ENCODE data around the gene SOWAHB. TPM values are rescaled to one million over a fixed set of nuclear protein-coding genes. Genes with fewer than 3 reads are reported as not detected.
"Not testable (repeated sequence)": the region's sequence is repeated elsewhere in the genome, so short reads cannot be mapped to it uniquely, and the experiment has no call there.

The SOWAHB gene
- total and polyA plus RNA-seq, 2 donors from 2014 or later, result 3.3 to 5.0 TPM

DNA sequence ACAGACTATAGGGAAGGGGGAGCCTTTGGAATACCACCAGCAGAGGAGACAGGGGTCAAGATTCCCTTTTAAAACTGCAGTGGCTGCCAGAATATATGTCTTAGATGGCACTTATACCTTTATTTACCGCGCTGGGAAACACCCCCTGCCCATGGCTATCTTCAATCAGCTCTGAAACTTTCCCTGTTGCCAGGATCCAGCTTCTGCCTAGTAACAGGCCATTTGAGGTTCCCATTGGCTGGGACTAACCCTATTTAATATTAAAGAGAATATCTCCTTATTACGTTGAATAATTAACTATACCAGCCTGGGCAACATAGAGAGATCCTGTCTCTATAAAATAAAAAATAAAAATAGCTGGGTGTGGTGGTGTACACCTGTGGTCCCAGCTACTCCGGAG lies 23.8 kb downstream of the SOWAHB start:
- TF ChIP-seq, protein P1, sequence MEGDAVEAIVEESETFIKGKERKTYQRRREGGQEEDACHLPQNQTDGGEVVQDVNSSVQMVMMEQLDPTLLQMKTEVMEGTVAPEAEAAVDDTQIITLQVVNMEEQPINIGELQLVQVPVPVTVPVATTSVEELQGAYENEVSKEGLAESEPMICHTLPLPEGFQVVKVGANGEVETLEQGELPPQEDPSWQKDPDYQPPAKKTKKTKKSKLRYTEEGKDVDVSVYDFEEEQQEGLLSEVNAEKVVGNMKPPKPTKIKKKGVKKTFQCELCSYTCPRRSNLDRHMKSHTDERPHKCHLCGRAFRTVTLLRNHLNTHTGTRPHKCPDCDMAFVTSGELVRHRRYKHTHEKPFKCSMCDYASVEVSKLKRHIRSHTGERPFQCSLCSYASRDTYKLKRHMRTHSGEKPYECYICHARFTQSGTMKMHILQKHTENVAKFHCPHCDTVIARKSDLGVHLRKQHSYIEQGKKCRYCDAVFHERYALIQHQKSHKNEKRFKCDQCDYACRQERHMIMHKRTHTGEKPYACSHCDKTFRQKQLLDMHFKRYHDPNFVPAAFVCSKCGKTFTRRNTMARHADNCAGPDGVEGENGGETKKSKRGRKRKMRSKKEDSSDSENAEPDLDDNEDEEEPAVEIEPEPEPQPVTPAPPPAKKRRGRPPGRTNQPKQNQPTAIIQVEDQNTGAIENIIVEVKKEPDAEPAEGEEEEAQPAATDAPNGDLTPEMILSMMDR (IDR thresholded peaks at IDR 0.05; ENCODE audit: borderline replicate concordance, extremely low read depth, insufficient read depth), result no peak
- DNase-seq (no peak), FAIRE-seq (no peak)
- H3K27ac ChIP-seq (ENCODE audit: low read depth in 2 of 2, low read length in 2 of 2), result no peak overlapping the region
- H3K9ac ChIP-seq (ENCODE audit: low read length in 3 of 3), result no peak overlapping the region
- H3K4me3 ChIP-seq (ENCODE audit: low read length in 3 of 3), result no peak overlapping the region
- H3K36me3 ChIP-seq (ENCODE audit: control insufficient read depth in 2 of 3, insufficient read depth in 3 of 3, low read length in 3 of 3), result no peaks in the 10 kb centered on the region
- H3K9me3 ChIP-seq (ENCODE audit: control insufficient read depth in 2 of 3, insufficient read depth in 1 of 3, low read length in 3 of 3), result no peaks in the 10 kb centered on the region
- no peaks in the 10 kb centered on the region for H3K4me1 ChIP-seq (ENCODE audit: control insufficient read depth in 2 of 3, insufficient read depth in 2 of 3, low read depth in 1 of 3, low read length in 3 of 3)
- no peaks in the 10 kb centered on the region for H3K27me3 ChIP-seq (ENCODE audit: control insufficient read depth, insufficient read depth, low read length)
- intact Hi-C loops (cut with DNase I), result no loop called here

DNA sequence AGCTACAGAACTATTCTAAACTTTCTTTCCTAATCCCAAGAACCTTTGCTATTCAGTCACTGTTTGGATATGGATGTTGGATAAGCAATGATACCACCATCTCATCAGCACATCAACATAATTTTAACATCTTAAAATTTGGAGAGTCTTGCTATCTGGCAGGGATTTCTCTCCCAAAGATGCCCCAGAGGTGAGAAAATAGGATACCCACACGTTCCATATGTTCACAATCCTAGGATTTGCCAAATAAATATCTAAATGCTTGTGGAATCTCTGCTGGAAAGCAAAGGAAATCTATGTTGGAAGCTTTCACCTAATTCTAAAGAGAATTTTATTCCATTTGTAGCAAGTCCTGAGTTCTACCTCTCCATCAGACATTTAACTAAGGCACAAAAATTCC lies 24.4 kb downstream of the SOWAHB start:
- DNase-seq, result no peak

DNA sequence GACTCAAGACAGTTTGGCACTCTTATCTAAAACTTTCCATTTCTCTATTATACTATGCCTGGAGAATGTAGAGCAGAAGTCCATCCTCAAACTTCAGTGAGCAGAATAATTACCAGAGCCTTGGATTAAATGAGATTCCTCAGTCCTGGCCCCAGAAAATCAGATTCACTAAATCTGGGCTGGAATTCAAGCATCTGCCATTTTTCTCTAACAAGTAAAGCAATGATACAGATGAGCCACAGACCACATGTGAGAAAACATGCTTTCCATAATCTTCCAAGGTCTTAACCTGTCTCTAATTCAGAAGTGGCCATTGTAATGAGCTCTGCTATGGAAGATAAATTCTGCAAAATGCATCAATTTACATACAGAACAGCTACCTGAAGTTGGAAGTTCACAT lies 25.4 kb downstream of the SOWAHB start:
- no peak for DNase-seq
- Histone ChIP-seq H3K4me3 (ENCODE audit: low read length in 3 of 3) (no peak overlapping the region), H3K36me3 (ENCODE audit: control insufficient read depth in 2 of 3, insufficient read depth in 3 of 3, low read length in 3 of 3) (no peaks in the 10 kb centered on the region), H3K27me3 (ENCODE audit: control insufficient read depth, insufficient read depth, low read length) (no peaks in the 10 kb centered on the region), H3K4me1 (ENCODE audit: control insufficient read depth in 2 of 3, insufficient read depth in 2 of 3, low read depth in 1 of 3, low read length in 3 of 3) (no peaks in the 10 kb centered on the region), H3K9me3 (ENCODE audit: control insufficient read depth in 2 of 3, insufficient read depth in 1 of 3, low read length in 3 of 3) (no peaks in the 10 kb centered on the region), H3K27ac (ENCODE audit: low read depth in 2 of 2, low read length in 2 of 2) (no peak overlapping the region), H3K9ac (ENCODE audit: low read length in 3 of 3) (no peak overlapping the region)
- FAIRE-seq, result no peak
- TF ChIP-seq, protein P1 (IDR thresholded peaks at IDR 0.05; ENCODE audit: borderline replicate concordance, extremely low read depth, insufficient read depth), result no peak
- intact Hi-C loops (cut with DNase I), result no loop called here

More for the DNA sequence above, 24.4 kb downstream of the SOWAHB start:
- Histone ChIP-seq H3K4me3 (ENCODE audit: low read length in 3 of 3) (no peak overlapping the region), H3K9me3 (ENCODE audit: control insufficient read depth in 2 of 3, insufficient read depth in 1 of 3, low read length in 3 of 3) (no peaks in the 10 kb centered on the region), H3K9ac (ENCODE audit: low read length in 3 of 3) (no peak overlapping the region), H3K4me1 (ENCODE audit: control insufficient read depth in 2 of 3, insufficient read depth in 2 of 3, low read depth in 1 of 3, low read length in 3 of 3) (no peaks in the 10 kb centered on the region), H3K27me3 (ENCODE audit: control insufficient read depth, insufficient read depth, low read length) (no peaks in the 10 kb centered on the region), H3K36me3 (ENCODE audit: control insufficient read depth in 2 of 3, insufficient read depth in 3 of 3, low read length in 3 of 3) (no peaks in the 10 kb centered on the region), H3K27ac (ENCODE audit: low read depth in 2 of 2, low read length in 2 of 2) (no peak overlapping the region)
- TF ChIP-seq, protein P1 (IDR thresholded peaks at IDR 0.05; ENCODE audit: borderline replicate concordance, extremely low read depth, insufficient read depth), result no peak
- intact Hi-C loops (cut with DNase I), result no loop called here
- FAIRE-seq, result no peak

DNA sequence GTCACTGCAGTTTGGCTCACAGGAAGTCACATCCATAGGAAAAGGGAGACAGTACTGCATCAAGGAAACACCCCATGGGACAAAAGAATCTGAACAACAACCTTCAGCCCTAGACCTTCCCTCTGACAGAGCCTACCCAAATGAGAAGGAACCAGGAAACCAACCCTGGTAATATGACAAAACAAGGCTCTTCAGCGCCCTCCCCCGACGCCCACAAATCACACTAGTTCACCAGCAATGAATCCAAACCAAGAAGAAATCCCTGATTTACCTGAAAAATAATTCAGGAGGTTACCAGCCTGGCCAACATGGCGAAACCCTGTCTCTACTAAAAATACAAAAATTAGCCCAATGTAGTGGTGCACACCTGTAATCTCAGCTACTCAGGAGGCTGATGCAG lies 29.2 kb downstream of the SOWAHB start:
- H3K36me3 ChIP-seq (ENCODE audit: control insufficient read depth in 2 of 3, insufficient read depth in 3 of 3, low read length in 3 of 3), result not testable (repeated sequence)

More for the DNA sequence above, 29.2 kb downstream of the SOWAHB start:
- DNase-seq; H3K4me1 ChIP-seq (ENCODE audit: control insufficient read depth in 2 of 3, insufficient read depth in 2 of 3, low read depth in 1 of 3, low read length in 3 of 3); H3K27ac ChIP-seq (ENCODE audit: low read depth in 2 of 2, low read length in 2 of 2); H3K9ac ChIP-seq (ENCODE audit: low read length in 3 of 3); FAIRE-seq; H3K27me3 ChIP-seq (ENCODE audit: control insufficient read depth, insufficient read depth, low read length); H3K9me3 ChIP-seq (ENCODE audit: control insufficient read depth in 2 of 3, insufficient read depth in 1 of 3, low read length in 3 of 3); intact Hi-C loops (cut with DNase I); H3K4me3 ChIP-seq (ENCODE audit: low read length in 3 of 3): not testable (repeated sequence)

All from kidney (tissue), 14 donors.